Stimulated activated CD4-positive, alpha-beta T cell treated with anti-CD3 and anti-CD28 coated beads, Interleukin-15, amount 100 ng/mL, for 48 hours (primary cell): ENCODE data around the gene MCM3AP.

Experiments
- DNase-seq, 2 donors: peaks; one replicate each; pipeline ENCODE4 v3.0.0-alpha.2; 2020; ENCODE audit warnings: low read depth in 2 of 2

Gene MCM3AP

GRCh38 chr21:46218906-46219590, 66.4 kb downstream of the MCM3AP start:
- no peak for DNase-seq

DNA sequence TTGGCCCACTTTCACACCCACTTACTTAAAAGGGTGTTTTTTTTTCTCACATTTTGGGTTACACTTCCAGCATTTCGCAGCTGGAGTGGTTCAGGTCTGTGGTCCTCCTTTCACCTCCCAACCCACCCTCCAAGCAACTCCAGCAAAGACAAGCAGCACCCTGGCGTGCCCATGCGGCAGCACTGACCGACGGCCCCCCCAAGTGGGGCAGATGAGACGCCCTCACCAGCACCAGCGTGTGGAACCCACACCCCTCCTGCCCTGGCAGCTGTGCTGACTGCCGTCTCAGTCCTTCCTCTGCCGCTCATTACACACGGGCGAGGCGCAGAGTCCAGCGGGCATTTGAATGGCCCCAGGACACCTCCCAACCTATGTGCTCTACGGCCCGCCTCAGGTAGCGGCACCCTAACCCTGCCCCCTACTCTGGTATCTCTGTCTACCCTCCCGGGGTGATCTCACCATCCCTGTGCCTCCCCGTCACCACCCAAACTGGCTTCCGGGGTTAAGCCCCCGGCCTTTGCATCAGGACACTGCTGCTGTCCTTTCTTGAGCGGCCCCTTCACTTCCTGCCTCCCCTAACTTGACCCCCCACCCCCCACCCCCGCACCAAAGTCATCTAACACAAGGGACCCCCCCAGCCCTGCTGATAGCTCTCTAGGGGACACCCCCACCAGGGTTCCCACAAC, 67.8 kb downstream of the MCM3AP start:
- DNase-seq: no peak

DNA sequence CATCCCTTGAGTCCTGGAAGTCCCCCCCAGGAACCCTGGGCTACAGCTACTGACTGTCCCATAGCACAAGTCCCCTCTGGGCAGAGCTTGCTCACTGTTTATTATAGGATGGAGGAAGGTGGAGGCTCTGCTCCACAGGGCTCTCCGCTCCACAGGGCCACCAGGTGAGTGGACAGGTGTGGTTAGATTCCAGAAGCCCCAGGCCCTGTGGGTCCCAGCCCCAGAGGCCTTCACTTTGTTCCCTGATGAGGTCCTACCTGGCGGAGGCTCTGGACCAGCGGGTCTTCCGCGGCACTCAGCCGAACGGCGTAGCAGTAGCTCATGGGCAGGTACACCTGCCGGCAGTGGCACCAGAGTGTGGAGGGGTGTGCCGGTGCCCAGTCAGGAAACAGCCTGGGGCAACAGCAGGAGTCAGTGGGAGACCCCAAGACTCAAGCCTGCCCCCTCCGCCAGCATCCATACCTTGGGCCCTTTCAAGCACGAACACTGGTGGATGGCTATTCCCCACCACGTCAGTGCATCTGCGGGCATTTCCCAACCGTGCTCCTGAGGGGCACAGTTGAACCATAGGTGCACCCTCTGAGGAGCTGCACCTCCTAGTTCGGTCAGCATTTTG, 69.2 kb downstream of the MCM3AP start:
- DNase-seq: no peak

DNA sequence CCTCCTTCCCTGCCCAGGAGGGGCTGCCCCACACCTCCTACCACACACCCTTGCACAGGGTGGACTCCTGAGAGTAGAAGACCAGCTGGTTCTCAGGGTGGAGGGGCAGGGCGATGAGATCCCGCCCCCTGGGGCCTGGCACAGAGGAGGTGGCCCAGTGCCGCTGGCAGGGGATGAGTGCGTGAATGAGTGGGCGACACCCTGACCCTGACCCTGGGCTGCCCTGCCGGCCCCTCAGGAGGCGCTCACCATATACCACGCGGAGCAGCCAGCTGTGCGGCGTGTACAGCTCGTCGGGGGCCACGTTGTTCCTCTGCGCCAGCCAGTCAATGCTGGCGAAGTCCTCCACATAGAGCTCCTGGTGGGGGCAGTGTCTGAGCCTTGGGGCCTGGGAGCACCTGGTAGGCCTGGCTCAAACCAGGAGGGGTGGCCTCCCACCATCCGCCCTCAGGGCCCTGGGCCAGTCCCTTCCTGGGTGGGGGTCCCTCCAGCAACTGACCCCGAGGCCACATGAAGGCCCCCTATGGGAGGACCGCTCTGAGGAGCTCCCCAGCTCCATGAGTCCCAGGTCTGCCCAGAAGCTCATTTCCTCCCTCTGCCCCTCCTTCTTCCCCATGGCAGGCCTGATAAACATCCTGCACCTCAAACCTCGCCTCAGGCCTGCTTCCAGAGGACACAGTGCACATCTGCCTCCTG, 69.8 kb downstream of the MCM3AP start:
- DNase-seq: no peak

DNA sequence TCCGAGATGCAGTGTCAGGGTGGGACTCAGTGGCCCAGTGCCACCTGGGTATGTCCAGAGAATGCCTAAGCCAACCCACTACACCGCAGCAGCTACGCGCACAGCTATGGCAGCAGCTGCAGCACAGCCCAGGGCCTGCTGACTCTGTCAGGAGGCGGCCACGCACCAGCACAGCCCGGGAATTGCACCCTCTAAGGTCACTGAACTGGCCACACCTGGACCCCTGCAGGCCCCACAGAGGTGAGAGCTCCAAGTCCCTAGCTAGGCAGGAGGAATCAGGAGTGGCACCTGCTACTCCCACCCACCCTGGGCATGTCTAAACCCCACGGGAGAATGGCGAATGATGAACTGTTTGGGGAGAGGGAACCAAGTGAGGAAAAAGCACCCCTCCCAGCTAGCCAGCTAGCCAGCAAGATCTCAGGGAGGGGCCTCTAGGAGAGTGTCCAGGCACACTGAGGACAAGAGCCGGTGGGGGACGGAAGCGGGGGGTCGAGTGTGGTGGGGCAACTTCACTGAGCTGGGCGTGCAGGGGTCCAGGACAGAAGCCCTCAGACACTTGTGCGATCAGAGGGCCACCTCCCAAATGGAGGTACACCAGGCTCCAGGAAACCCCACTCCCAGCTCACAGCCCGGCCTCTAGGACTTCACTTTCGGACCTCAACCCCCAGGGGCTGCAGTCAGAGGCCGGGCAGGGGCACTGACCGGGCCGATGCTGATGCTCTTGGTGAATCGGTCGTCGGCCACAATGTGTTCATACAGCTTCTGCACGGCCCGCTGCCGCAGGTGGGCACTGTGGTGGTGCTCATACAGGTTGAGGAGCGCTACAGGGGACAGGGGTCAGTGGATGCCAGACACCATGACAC, 70.7 kb downstream of the MCM3AP start:
- DNase-seq: no peak

DNA sequence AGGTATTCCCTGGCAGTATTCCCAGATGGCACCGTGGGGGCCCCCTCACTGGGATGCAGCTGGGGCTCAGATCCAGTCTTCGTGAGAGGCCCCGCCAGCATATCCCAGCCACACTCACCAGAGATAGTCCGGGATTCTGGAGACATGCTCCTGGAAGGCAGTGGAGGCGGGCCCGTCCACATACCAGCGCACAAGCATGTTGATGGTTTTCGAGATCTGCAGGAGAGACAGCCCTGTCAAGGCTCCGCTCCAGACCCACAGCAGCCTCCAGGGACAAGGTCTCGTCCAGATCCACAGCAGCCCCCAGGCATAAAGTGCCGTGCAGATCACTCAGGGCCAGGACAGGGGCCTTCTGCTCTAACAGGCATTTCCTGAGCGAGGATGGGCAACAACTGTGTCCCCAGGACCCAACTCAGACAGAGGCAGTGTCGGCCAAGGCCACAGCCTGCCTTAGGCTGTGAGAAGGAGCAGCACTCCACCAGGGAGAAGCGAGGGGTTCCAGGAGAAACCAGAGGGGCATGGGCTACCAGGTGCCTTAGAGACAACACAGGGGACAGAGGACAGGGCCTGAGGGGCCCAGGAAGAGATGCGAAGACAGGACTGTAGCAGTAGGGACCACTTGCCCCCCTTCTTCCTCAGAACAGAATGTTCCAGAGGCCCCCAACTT, 71.7 kb downstream of the MCM3AP start:
- no peak for DNase-seq

DNA sequence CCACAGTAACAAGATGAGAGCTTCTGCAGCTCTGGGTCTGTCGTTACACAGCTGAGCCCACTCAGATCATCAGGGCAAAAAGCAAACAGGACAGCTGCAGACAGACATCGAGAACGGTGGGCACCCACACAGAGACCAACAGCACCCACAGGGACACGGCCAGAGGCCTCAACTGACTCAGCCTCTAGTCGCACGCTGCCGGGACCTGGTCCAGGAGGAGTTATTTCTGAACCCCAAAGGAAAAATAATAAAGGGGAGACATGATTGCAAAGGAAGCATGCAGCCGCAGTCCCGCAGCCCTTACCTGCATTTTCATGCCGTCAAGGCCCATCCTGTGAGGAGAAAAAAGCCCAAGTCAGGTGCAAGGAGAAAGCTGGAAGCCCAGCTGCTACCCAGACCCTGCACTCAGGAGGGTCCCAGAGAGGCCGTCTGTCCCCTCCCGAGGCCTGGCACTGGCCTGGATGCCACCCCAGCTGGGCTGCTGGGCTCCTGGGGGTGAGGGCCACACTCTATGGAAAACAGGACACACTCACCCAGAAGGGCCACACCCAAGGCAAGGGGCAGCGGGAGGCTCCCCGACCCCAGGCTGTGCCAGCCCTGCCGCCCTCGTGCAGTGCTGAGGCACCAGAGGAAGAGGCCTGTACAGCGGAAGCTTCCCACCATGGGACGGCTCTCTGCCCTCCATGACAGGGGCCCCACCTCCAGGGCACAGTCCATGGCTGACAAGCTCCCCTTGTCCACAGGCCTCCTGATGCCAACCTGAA, 72.5 kb downstream of the MCM3AP start:
- no peak for DNase-seq

DNA sequence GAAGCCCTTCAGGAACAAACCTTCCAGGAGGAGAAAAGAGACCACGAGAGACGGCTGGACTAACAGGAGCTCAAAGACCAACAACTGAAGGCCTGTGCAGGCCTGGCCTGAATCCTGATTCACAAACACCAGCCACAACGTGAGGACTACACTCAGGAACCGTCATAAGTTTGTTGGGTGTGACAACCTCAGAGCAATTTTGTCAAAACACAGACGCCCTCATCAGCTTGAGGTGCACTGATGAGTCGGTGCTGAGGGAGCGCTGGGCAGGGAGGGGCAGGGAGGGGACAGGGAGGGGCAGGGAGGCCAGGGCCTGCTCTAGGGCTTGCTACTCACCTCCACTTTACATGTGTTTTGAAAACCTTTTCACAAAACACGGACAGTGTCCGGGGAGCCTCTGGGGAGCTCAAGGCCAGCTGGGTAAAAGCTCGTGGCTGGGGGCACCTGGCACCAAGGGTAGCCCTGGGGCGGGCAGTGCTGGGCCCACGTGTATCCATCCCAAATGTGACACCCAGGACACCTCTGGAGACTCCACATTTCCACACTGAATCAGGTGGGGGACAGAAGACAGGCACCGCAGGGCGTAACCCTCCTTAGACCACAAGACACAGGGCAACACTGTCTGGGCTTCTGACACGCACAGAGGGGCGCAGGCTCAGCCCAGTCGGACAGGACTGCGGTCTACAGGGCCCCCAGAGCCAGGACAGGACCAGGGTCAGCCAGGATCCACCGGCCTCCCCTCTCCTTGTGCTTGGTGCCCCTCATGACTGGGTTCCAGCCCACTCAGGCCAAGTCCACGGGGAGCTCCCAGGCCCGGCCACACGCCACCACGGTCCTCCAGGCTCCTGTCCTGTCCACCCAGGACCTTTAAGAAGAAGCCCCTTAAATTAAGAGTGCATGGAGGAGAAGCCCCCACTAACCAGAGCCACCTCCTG, 73.4 kb downstream of the MCM3AP start:
- no peak for DNase-seq

GRCh38 chr21:46211376-46211775, 74.0 kb downstream of the MCM3AP start:
- DNase-seq: no peak

GRCh38 chr21:46210378-46211136, 74.9 kb downstream of the MCM3AP start:
- no peak for DNase-seq

GRCh38 chr21:46208761-46209721, 76.4 kb downstream of the MCM3AP start:
- DNase-seq: no peak

DNA sequence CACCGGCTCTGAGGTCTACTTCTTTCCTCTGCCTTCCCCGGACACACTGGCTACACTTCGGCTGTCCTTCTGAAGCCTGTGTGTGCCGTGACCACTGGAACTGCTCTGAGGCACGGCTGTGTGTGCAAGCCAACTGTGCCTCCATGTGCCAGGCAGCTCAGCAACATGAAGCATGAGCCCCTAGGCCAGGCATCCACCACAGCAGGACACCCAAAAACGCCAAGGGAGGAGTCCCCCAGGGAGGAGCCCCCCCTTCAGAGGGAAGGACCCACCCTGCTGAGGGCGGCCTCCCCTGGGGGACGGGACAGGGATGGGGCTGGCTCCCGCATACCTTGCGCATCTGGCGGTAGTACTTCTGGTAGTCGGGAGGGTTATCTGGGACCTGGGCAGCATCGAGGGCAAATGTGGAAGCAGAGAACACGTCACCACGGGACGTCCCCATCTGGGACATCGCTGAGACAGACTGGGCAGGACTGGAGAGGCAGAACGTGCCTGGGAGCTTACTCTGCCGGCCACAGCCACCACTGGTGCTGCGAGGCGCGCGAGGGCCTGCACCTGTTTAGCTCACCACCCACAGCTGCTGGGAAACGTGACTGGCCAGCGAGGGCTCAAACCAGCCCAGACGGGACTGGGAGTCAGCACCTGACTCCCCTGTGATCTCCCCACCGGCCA, 77.4 kb downstream of the MCM3AP start:
- no peak for DNase-seq

DNA sequence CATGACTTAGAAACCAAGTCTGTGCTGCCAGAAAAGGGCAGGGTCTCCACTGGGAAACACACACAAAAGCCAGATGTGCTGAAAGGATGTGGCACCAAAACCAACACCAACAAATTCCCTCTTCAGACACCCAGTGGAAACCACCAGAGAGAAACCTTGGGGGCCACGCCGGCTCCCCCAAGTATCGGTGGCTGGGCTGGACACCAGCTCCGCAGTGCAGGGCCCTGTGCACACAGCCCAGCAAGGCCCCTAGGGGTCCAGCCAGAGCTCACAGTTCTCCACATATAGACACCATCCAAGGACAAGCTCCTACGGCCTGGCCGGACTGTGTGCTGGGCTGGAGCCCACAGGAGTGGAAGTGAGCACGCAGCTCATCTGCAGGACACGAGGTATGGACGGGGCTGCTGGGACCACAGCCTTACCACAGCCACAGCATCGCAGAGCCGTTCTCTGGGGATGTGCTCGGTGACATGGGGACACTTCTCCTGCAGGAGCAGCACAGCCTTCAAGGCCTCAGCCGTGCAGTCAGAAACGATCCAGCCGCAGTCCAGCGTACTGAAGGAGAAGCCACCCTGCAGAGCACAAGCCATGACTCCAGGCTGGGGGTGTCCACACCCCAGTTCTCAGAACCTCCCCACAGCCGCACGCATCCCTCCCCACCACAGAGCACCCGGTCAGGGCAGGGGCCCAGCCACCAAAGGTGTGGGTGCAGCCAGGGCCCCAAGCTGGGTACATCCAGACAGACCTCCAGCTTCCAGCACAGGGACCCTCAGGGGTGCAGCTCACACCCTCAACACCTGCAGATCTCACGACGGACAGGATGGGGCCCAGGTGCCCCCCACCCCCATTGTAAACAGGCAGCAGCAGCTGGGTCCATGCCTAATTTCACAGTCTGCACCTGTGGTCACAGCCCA, 78.1 kb downstream of the MCM3AP start:
- no peak for DNase-seq

GRCh38 chr21:46206163-46207005, 79.0 kb downstream of the MCM3AP start:
- DNase-seq: no peak

DNA sequence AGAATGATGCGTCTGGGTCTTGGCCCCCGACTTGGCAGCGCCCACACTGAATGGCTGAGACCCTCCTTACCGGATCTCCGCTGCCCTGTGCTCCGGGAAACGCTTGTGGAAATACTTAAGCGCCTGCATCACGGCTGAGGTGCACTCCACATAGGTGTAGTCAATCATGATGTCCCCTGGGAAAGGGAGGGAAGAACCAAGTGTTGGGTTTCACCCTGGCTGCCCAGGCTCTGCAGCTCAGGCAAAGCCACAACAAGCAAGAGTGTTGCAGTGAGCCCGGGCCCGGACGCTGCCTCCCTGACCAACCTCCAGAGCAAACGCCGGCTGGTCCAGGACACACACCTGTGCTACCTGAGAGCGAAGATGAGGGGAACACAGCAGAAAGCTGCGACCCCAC, 79.6 kb downstream of the MCM3AP start:
- DNase-seq: no peak
